Fibroblast of lung (primary cell): Measurements from ENCODE around the gene CATSPERZ. TPM values are rescaled to one million over a fixed set of nuclear protein-coding genes. Genes with fewer than 3 reads are reported as not detected.

ENCODE experiments used
- DNase-seq, 2 donors: peaks; one replicate each; pipeline versions ENCODE4 v3.0.0 to v3.0.0-alpha.2; 2010; ENCODE audit warnings: low read depth in 2 of 2
- H2AFZ ChIP-seq: 2 replicates; pipeline ENCODE4 v1.5.1; 2012; ENCODE audit warnings: low read length, control low read depth, inconsistent platforms
- H3K27ac ChIP-seq: 2 replicates; pipeline ENCODE4 v1.5.1; 2011; ENCODE audit warnings: low read length, control low read depth; ENCODE audit not compliant: insufficient read depth
- H3K27me3 ChIP-seq: 2 replicates; pipeline ENCODE4 v1.5.1; 2011; ENCODE audit warnings: mild to moderate bottlenecking, low read length; ENCODE audit not compliant: control insufficient read depth, insufficient read depth
- H3K36me3 ChIP-seq: 2 replicates; pipeline ENCODE4 v1.5.1; 2011; ENCODE audit warnings: low read length; ENCODE audit not compliant: control insufficient read depth, insufficient read depth
- H3K4me1 ChIP-seq: 2 replicates; pipeline ENCODE4 v1.5.1; 2011; ENCODE audit warnings: low read length; ENCODE audit not compliant: control insufficient read depth, insufficient read depth; ENCODE audit errors: extremely low read depth
- H3K4me2 ChIP-seq: 2 replicates; pipeline ENCODE4 v1.5.1; 2011; ENCODE audit warnings: low read length, control low read depth; ENCODE audit not compliant: insufficient read depth; ENCODE audit errors: extremely low read depth
- H3K4me3 ChIP-seq, 4 experiments: fragments of 200-600 bp in 1 of 4; sonication (generic) in 1 of 4; replicated peaks in 1 of 4; 2 replicates each; pipeline ENCODE4 v1.5.1; 2011 to 2016; ENCODE audit warnings: low read length in 4 of 4, low read depth in 3 of 4, mild to moderate bottlenecking in 3 of 4, control low read depth in 2 of 4, inconsistent platforms in 1 of 4, mixed read lengths in 1 of 4; ENCODE audit not compliant: insufficient read depth in 1 of 4; ENCODE audit errors: control extremely low read depth in 1 of 4
- H3K79me2 ChIP-seq: 2 replicates; pipeline ENCODE4 v1.5.1; 2012; ENCODE audit warnings: mild to moderate bottlenecking, low read length, inconsistent platforms; ENCODE audit not compliant: control insufficient read depth, insufficient read depth
- H3K9ac ChIP-seq: 2 replicates; pipeline ENCODE4 v1.5.1; 2011; ENCODE audit warnings: mild to moderate bottlenecking, low read length, control low read depth; ENCODE audit not compliant: insufficient read depth
- H3K9me3 ChIP-seq: 2 replicates; pipeline ENCODE4 v1.5.1; 2012; ENCODE audit warnings: low read depth, low read length; ENCODE audit not compliant: control insufficient read depth, insufficient read depth
- H4K20me1 ChIP-seq: 2 replicates; pipeline ENCODE4 v1.5.1; 2011; ENCODE audit warnings: low read length; ENCODE audit not compliant: control insufficient read depth, insufficient read depth; ENCODE audit errors: extremely low read depth
- EZH2 ChIP-seq: IDR thresholded peaks from 2 replicates; pipeline ENCODE4 v1.5.1; 2012; ENCODE audit warnings: low read length, control low read depth, mild to moderate bottlenecking; ENCODE audit errors: missing control alignments
- polyA plus RNA-seq, 2 donors: library from polyadenylated mRNA; depleted of rRNA in 1 of 2; stranded (reverse) in 1 of 2; unstranded in 1 of 2; fragments of >200 nt; gene quantifications; 2 replicates each; pipeline ENCODE4 v1.2.1, GENCODE V29; 2011 to 2012; ENCODE audit warnings: missing spikeins in 1 of 2
- total RNA-seq: library from RNA; depleted of rRNA; stranded (reverse); fragments of >200 nt; gene quantifications from 2 replicates; pipeline ENCODE4 v1.2.1, GENCODE V29; 2014
- TF ChIP-seq, protein P1 (sequence below), 2 donors: IDR thresholded peaks in 1 of 2; conservative IDR thresholded peaks in 1 of 2; 1 replicate in 1 of 2; 2 replicates in 1 of 2; pipeline ENCODE4 v1.5.1; 2011 to 2012; ENCODE audit warnings: low read length in 2 of 2, control low read depth in 1 of 2, inconsistent platforms in 1 of 2, low read depth in 1 of 2, mild to moderate bottlenecking in 1 of 2

CATSPERZ gene
- total and polyA plus RNA-seq, 2 donors (not counting 1 experiment from before 2014, with no cell fraction given) = 0.33 TPM; not detected in 1

DNA sequence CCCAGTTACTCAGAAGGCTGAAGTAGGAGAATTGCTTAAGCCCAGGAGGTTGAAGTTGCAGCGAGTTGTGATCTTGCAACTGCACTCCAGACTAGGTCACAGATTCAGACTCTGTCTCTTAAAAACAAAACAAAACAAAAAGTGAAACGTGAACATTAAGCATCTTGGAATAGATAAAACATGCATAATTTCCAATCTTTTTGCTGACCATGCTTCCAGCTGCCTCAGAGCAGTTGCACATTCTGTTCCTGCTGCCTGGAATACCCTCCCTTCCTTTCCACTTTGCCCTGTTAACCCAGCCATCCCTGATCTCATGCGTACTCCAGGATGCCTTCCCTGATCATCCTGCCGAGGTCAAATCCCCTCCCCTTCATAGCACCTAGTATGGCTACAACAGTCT lies 39.1 kb downstream of the CATSPERZ start:
- Histone ChIP-seq H3K27me3 (no peaks in the 10 kb centered on the region), H3K4me1 (peaks cover 11% of the 10 kb centered on the region), H3K9me3 (no peaks in the 10 kb centered on the region), H3K4me3 (no peak overlapping the region), H3K9ac (no peak overlapping the region), H3K79me2 (no peaks in the 10 kb centered on the region), H2AFZ (no peak overlapping the region), H3K36me3 (no peaks in the 10 kb centered on the region), H3K27ac (no peak overlapping the region), H4K20me1 (no peaks in the 10 kb centered on the region), H3K4me2 (no peak overlapping the region)
- no peak for DNase-seq
- TF ChIP-seq EZH2 = no peak
- TF ChIP-seq, protein P1, sequence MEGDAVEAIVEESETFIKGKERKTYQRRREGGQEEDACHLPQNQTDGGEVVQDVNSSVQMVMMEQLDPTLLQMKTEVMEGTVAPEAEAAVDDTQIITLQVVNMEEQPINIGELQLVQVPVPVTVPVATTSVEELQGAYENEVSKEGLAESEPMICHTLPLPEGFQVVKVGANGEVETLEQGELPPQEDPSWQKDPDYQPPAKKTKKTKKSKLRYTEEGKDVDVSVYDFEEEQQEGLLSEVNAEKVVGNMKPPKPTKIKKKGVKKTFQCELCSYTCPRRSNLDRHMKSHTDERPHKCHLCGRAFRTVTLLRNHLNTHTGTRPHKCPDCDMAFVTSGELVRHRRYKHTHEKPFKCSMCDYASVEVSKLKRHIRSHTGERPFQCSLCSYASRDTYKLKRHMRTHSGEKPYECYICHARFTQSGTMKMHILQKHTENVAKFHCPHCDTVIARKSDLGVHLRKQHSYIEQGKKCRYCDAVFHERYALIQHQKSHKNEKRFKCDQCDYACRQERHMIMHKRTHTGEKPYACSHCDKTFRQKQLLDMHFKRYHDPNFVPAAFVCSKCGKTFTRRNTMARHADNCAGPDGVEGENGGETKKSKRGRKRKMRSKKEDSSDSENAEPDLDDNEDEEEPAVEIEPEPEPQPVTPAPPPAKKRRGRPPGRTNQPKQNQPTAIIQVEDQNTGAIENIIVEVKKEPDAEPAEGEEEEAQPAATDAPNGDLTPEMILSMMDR (conservative IDR thresholded peaks at IDR 0.05 in 1 of 2, IDR thresholded peaks at IDR 0.05 in 1 of 2; ENCODE audit: low read depth in 1 of 2, low read length in 2 of 2) = no peak

DNA sequence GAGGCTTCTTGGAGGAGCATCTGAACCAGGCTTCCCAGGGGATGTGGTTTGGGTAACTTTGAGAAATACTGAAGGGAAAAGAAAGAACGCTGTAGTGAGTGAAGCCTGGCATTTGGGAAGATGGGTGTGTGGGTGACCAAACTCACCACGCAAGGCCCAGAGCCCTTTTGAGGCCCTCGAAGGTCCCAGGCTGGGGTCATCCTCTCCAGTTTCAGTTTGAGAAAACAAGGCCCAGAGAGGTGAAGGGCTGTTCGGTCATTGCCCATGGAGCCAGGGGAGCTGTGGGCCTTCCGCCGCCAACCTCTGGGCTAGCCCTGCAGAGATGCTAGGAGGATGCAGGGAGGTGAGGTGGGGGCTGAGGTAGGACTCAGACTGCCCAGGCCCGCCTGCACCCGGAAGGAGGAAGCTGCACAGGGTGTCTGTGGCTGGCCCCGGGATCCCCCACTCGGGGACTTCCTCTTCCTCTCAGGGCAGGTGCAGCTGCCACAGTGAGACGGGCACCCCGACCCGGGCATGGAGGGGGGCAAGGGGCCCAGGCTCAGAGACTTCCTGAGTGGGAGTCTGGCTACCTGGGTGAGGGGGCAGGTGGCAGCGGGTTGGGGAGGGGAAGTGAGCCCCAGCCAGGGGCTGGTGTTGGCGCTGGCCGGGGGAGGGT lies 39.7 kb downstream of the CATSPERZ start, which contains the start of gene CCDC88B:
Gene CCDC88B (plus strand): TSS at position 451 of the 655 bp plus-strand sequence. CDS start 63 bp downstream, at position 514.
- Histone ChIP-seq H3K9ac (no peak within 1 kb of the TSS), H3K36me3 (no peaks in the 10 kb centered on the region), H3K9me3 (no peaks in the 10 kb centered on the region), H3K27ac (no peak within 1 kb of the TSS), H2AFZ (no peak within 1 kb of the TSS), H3K4me1 (peaks cover 7% of the 10 kb centered on the region), H4K20me1 (no peaks in the 10 kb centered on the region), H3K4me2 (no peak within 1 kb of the TSS), H3K79me2 (no peaks in the 10 kb centered on the region), H3K4me3 (no peak within 1 kb of the TSS), H3K27me3 (no peaks in the 10 kb centered on the region)
- TF ChIP-seq, protein P1 (conservative IDR thresholded peaks at IDR 0.05 in 1 of 2, IDR thresholded peaks at IDR 0.05 in 1 of 2; ENCODE audit: low read depth in 1 of 2, low read length in 2 of 2) = no peak
- DNase-seq = no peak

DNA sequence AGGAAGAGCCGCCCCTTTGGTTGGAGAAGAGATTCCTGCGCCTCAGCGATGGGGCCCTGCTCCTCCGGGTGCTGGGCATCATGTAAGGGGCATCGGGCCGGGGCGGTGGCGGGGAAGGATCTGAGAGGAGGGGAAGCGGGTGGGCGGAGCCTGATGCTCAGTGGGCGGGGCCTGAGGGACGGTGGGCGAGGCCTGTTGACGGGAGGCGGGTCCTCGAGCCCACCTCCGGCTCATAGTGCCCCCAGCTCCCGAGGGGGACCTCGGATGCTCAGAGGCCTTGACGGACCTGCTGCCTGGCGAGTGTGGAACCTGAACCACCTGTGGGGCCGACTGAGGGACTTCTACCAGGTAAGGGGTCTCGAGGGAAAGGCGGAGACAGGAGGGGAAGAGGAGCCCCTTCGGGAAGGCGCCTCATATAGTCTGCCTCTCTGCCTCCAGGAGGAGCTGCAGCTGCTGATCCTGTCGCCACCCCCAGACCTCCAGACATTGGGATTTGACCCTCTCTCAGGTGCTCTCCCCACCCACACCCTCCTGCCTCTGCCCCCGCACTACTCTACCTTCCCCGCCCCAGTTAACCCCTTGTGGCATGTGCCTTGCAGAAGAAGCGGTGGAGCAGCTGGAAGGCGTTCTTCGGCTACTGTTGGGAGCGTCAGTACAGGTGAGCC lies 40.6 kb downstream of the CATSPERZ start:
- no peak overlapping the region for H3K4me3 ChIP-seq
- H3K27ac ChIP-seq = no peak overlapping the region
- peaks cover 5% of the 10 kb centered on the region for H3K4me1 ChIP-seq
- no peaks in the 10 kb centered on the region for H4K20me1 ChIP-seq
- no peak for DNase-seq
- no peak overlapping the region for H3K4me2 ChIP-seq
- H3K79me2 ChIP-seq = no peaks in the 10 kb centered on the region
- no peaks in the 10 kb centered on the region for H3K9me3 ChIP-seq
- TF ChIP-seq, protein P1 (conservative IDR thresholded peaks at IDR 0.05 in 1 of 2, IDR thresholded peaks at IDR 0.05 in 1 of 2; ENCODE audit: low read depth in 1 of 2, low read length in 2 of 2) = no peak
- no peak for TF ChIP-seq EZH2
- no peaks in the 10 kb centered on the region for H3K27me3 ChIP-seq
- H2AFZ ChIP-seq = no peak overlapping the region
- H3K36me3 ChIP-seq = no peaks in the 10 kb centered on the region
- no peak overlapping the region for H3K9ac ChIP-seq
